Measurements from ENCODE around the gene DCAF6. TPM values are rescaled to one million over a fixed set of nuclear protein-coding genes. Genes with fewer than 3 reads are reported as not detected.

Gene DCAF6
- total and polyA plus RNA-seq, 5 donors from 2014 or later = 9.7 to 25.5 (median 11.7) TPM

- Mint-ChIP-seq H3K27ac (peak overlapping the region in 1 of 3 donors; percentile 70), H3K4me1 (no peaks in the 10 kb centered on the region), H3K27me3 (peaks cover 4% of the 10 kb centered on the region), H3K36me3 (no peaks in the 10 kb centered on the region), H3K4me3 (no peak overlapping the region), H3K9me3 (no peaks in the 10 kb centered on the region)
- Histone ChIP-seq H3K4me3 (ENCODE audit: low read depth, low read length) (no peak overlapping the region), H3K4me1 (ENCODE audit: control insufficient read depth, insufficient read depth, low read length, poor library complexity, severe bottlenecking) (no peaks in the 10 kb centered on the region), H3K36me3 (ENCODE audit: control insufficient read depth, insufficient read depth, low read length) (no peaks in the 10 kb centered on the region), H3K27me3 (ENCODE audit: control insufficient read depth, insufficient read depth, low read length) (no peaks in the 10 kb centered on the region), H3K9me3 (ENCODE audit: control insufficient read depth in 2 of 2, low read length in 2 of 2) (no peaks in the 10 kb centered on the region), H3K27ac (ENCODE audit: insufficient read depth, low read length, poor library complexity, severe bottlenecking) (no peak overlapping the region)
- ATAC-seq (ENCODE audit: low read depth in 2 of 2) (no peak), DNase-seq (no peak)
These were observed 157.1 kb downstream of the DCAF6 start for GRCh38 chr1:168093616-168094015.

DNA sequence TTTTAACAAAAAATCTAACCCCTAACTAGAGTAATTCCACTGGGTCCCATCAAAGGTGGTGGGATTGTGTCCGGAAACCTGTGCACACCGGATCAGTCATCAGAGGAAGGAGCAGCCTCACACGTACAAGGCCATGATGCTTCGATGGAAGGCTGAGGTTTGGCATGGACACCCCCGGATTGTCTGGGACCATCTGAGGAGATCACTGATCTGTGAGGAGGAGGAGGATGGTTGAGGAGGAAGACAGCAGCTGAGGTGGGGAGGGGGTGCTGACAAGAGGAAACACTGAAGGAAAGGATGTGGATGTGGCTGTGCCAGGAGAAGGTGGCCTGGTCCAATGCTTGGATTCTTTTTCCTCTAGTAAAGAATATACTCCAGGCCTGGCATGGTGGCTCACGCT lies 159.0 kb downstream of the DCAF6 start:
- H3K9me3 Mint-ChIP-seq = no peaks in the 10 kb centered on the region
- H3K4me3 Mint-ChIP-seq = no peak overlapping the region
- H3K4me1 ChIP-seq (ENCODE audit: control insufficient read depth, insufficient read depth, low read length, poor library complexity, severe bottlenecking) = no peaks in the 10 kb centered on the region
- no peaks in the 10 kb centered on the region for H3K36me3 Mint-ChIP-seq
- H3K9me3 ChIP-seq (ENCODE audit: control insufficient read depth in 2 of 2, low read length in 2 of 2) = no peaks in the 10 kb centered on the region
- no peak for DNase-seq
- no peaks in the 10 kb centered on the region for H3K36me3 ChIP-seq (ENCODE audit: control insufficient read depth, insufficient read depth, low read length)
- peaks cover 4% of the 10 kb centered on the region for H3K27me3 Mint-ChIP-seq
- no peaks in the 10 kb centered on the region for H3K4me1 Mint-ChIP-seq
- ATAC-seq (ENCODE audit: low read depth in 2 of 2) = no peak
- no peak overlapping the region for H3K27ac ChIP-seq (ENCODE audit: insufficient read depth, low read length, poor library complexity, severe bottlenecking)
- H3K27ac Mint-ChIP-seq = no peak overlapping the region
- no peaks in the 10 kb centered on the region for H3K27me3 ChIP-seq (ENCODE audit: control insufficient read depth, insufficient read depth, low read length)
- no peak overlapping the region for H3K4me3 ChIP-seq (ENCODE audit: low read depth, low read length)

GRCh38 chr1:168096296-168097165 lies 160.0 kb downstream of the DCAF6 start:
- Histone ChIP-seq H3K27me3 (ENCODE audit: control insufficient read depth, insufficient read depth, low read length) (no peaks in the 10 kb centered on the region), H3K27ac (ENCODE audit: insufficient read depth, low read length, poor library complexity, severe bottlenecking) (no peak overlapping the region), H3K4me3 (ENCODE audit: low read depth, low read length) (no peak overlapping the region), H3K4me1 (ENCODE audit: control insufficient read depth, insufficient read depth, low read length, poor library complexity, severe bottlenecking) (no peaks in the 10 kb centered on the region), H3K36me3 (ENCODE audit: control insufficient read depth, insufficient read depth, low read length) (no peaks in the 10 kb centered on the region), H3K9me3 (ENCODE audit: control insufficient read depth in 2 of 2, low read length in 2 of 2) (no peaks in the 10 kb centered on the region)
- H3K36me3 Mint-ChIP-seq = no peaks in the 10 kb centered on the region
- H3K4me3 Mint-ChIP-seq = no peak overlapping the region
- H3K27ac Mint-ChIP-seq = no peak overlapping the region
- ATAC-seq (ENCODE audit: low read depth in 2 of 2) (no peak), DNase-seq (no peak)
- H3K4me1 Mint-ChIP-seq = no peaks in the 10 kb centered on the region
- H3K9me3 Mint-ChIP-seq = no peaks in the 10 kb centered on the region
- H3K27me3 Mint-ChIP-seq = no peaks in the 10 kb centered on the region

- Histone ChIP-seq H3K36me3 (ENCODE audit: control insufficient read depth, insufficient read depth, low read length) (no peaks in the 10 kb centered on the region), H3K27ac (ENCODE audit: insufficient read depth, low read length, poor library complexity, severe bottlenecking) (no peak overlapping the region), H3K27me3 (ENCODE audit: control insufficient read depth, insufficient read depth, low read length) (no peaks in the 10 kb centered on the region), H3K4me1 (ENCODE audit: control insufficient read depth, insufficient read depth, low read length, poor library complexity, severe bottlenecking) (no peaks in the 10 kb centered on the region), H3K4me3 (ENCODE audit: low read depth, low read length) (no peak overlapping the region), H3K9me3 (ENCODE audit: control insufficient read depth in 2 of 2, low read length in 2 of 2) (no peaks in the 10 kb centered on the region)
- DNase-seq (no peak), ATAC-seq (ENCODE audit: low read depth in 2 of 2) (no peak)
- H3K27me3 Mint-ChIP-seq = peaks cover 8% of the 10 kb centered on the region
- no peaks in the 10 kb centered on the region for H3K4me1 Mint-ChIP-seq
- H3K36me3 Mint-ChIP-seq = no peaks in the 10 kb centered on the region
- H3K9me3 Mint-ChIP-seq = no peaks in the 10 kb centered on the region
- no peak overlapping the region for H3K4me3 Mint-ChIP-seq
- no peak overlapping the region for H3K27ac Mint-ChIP-seq
These were observed 161.5 kb downstream of the DCAF6 start for GRCh38 chr1:168097921-168098528.

DNA sequence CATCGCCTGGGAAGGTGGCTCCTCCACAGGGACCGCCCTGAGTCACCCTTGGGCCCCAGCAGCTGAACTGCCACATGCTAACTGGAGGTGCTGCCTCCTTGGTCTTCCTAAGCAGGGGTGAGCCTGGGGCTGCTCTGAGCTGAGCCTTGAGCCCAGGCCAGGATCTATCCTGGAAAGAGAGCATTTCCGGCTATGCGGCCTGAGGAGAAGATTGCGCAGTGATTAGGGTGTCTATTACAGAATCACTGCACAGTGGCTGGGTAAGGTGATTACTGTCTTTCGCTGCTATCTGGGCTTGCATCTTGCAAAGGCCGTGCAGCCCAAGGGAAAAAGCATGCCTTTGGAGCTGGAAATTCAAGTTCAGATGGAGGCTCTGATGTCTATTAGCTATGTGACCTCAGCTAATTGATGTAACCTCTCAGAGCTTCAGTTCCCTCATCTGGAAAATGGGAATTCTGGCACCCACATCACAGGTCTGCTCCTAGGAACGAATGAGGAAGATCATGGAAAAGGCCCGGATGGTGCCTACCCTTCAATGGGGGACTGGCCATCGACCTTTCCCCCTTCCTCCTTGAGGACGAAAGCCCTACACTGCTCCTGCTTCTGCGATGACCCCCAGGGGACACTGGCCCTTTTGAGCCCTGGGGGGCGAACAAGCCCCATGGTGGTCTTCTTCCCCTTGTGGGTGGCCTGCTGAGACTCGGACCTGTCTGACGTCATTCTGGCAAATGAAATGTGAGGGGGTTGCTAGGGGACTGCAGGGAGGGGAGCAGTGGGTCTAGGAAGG lies 162.2 kb downstream of the DCAF6 start:
- Mint-ChIP-seq H3K36me3 (no peaks in the 10 kb centered on the region), H3K9me3 (no peaks in the 10 kb centered on the region), H3K27ac (no peak overlapping the region), H3K4me1 (no peaks in the 10 kb centered on the region), H3K27me3 (peaks cover 8% of the 10 kb centered on the region), H3K4me3 (no peak overlapping the region)
- DNase-seq (no peak), ATAC-seq (ENCODE audit: low read depth in 2 of 2) (no peak)
- no peaks in the 10 kb centered on the region for H3K27me3 ChIP-seq (ENCODE audit: control insufficient read depth, insufficient read depth, low read length)
- H3K9me3 ChIP-seq (ENCODE audit: control insufficient read depth in 2 of 2, low read length in 2 of 2) = no peaks in the 10 kb centered on the region
- H3K4me1 ChIP-seq (ENCODE audit: control insufficient read depth, insufficient read depth, low read length, poor library complexity, severe bottlenecking) = no peaks in the 10 kb centered on the region
- H3K27ac ChIP-seq (ENCODE audit: insufficient read depth, low read length, poor library complexity, severe bottlenecking) = no peak overlapping the region
- H3K4me3 ChIP-seq (ENCODE audit: low read depth, low read length) = no peak overlapping the region
- H3K36me3 ChIP-seq (ENCODE audit: control insufficient read depth, insufficient read depth, low read length) = no peaks in the 10 kb centered on the region

DNA sequence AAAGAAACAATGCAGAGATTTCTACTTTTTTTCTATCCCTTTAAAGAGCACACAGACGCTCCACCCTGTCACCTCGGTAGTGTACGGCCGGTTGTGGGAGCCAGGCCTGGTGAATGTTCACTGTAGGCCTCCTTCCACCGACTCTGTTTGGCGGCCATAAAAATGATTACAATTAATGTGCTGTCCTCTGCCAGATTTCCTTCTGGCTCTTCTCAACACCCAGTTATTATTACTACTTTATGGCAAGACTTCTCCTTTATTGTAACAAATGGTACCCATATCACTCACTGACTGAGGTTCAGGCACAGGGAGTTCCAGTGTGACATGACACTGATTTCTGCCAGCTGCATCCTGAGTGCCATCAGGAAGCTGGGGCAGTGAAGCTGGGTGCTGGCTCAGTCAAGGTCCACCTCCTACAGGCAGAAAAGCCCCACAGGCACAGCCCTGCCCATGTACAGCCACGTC lies 162.9 kb downstream of the DCAF6 start:
- H3K27ac Mint-ChIP-seq = no peak overlapping the region
- no peak overlapping the region for H3K27ac ChIP-seq (ENCODE audit: insufficient read depth, low read length, poor library complexity, severe bottlenecking)
- H3K4me1 Mint-ChIP-seq = no peaks in the 10 kb centered on the region
- H3K9me3 Mint-ChIP-seq = no peaks in the 10 kb centered on the region
- H3K36me3 ChIP-seq (ENCODE audit: control insufficient read depth, insufficient read depth, low read length) = no peaks in the 10 kb centered on the region
- H3K9me3 ChIP-seq (ENCODE audit: control insufficient read depth in 2 of 2, low read length in 2 of 2) = no peaks in the 10 kb centered on the region
- DNase-seq = no peak
- no peak for ATAC-seq (ENCODE audit: low read depth in 2 of 2)
- no peak overlapping the region for H3K4me3 ChIP-seq (ENCODE audit: low read depth, low read length)
- H3K4me3 Mint-ChIP-seq = no peak overlapping the region
- H3K4me1 ChIP-seq (ENCODE audit: control insufficient read depth, insufficient read depth, low read length, poor library complexity, severe bottlenecking) = no peaks in the 10 kb centered on the region
- no peaks in the 10 kb centered on the region for H3K36me3 Mint-ChIP-seq
- no peaks in the 10 kb centered on the region for H3K27me3 ChIP-seq (ENCODE audit: control insufficient read depth, insufficient read depth, low read length)
- peaks cover 8% of the 10 kb centered on the region for H3K27me3 Mint-ChIP-seq

- H3K4me3 Mint-ChIP-seq = no peak overlapping the region
- Histone ChIP-seq H3K9me3 (ENCODE audit: control insufficient read depth in 2 of 2, low read length in 2 of 2) (no peaks in the 10 kb centered on the region), H3K27ac (ENCODE audit: insufficient read depth, low read length, poor library complexity, severe bottlenecking) (no peak overlapping the region), H3K4me3 (ENCODE audit: low read depth, low read length) (no peak overlapping the region), H3K27me3 (ENCODE audit: control insufficient read depth, insufficient read depth, low read length) (no peaks in the 10 kb centered on the region), H3K4me1 (ENCODE audit: control insufficient read depth, insufficient read depth, low read length, poor library complexity, severe bottlenecking) (no peaks in the 10 kb centered on the region), H3K36me3 (ENCODE audit: control insufficient read depth, insufficient read depth, low read length) (no peaks in the 10 kb centered on the region)
- no peak for ATAC-seq (ENCODE audit: low read depth in 2 of 2)
- H3K9me3 Mint-ChIP-seq = no peaks in the 10 kb centered on the region
- H3K36me3 Mint-ChIP-seq = no peaks in the 10 kb centered on the region
- no peak for DNase-seq
- no peaks in the 10 kb centered on the region for H3K4me1 Mint-ChIP-seq
- no peak overlapping the region for H3K27ac Mint-ChIP-seq
- peaks cover 8% of the 10 kb centered on the region for H3K27me3 Mint-ChIP-seq
These were observed 164.0 kb downstream of the DCAF6 start for GRCh38 chr1:168100315-168101002.

All from CD4-positive, CD25-positive, alpha-beta regulatory T cell (primary cell).